Activated T-cell treated with anti-CD3 and anti-CD28 coated beads, Interleukin-2, amount 50 U/mL, for 72 hours (primary cell): ENCODE data around the gene OR9K2. TPM values are rescaled to one million over a fixed set of nuclear protein-coding genes. Genes with fewer than 3 reads are reported as not detected.
"Not testable (repeated sequence)": the region's sequence is repeated elsewhere in the genome, so short reads cannot be mapped to it uniquely, and the experiment has no call there.

Experiments used
- ATAC-seq, 2 donors: fragments of 150-1000 bp; cut with Tn5 transposase; replicated peaks in 1 of 2; 2 replicates each; pipeline ENCODE4 v1.10.0; 2021; ENCODE audit warnings: moderate library complexity in 2 of 2, mild to moderate bottlenecking in 1 of 2
- DNase-seq, 2 donors: peaks; one replicate each; pipeline ENCODE4 v3.0.0; 2021 to 2022; ENCODE audit warnings: mixed read lengths in 1 of 2
- H3K27ac Mint-ChIP-seq: one replicate; pipeline ENCODE4 v1.8.0; 2022; ENCODE audit warnings: mild to moderate bottlenecking, moderate library complexity, mixed read lengths
- H3K27me3 Mint-ChIP-seq: one replicate; pipeline ENCODE4 v1.8.0; 2022; ENCODE audit warnings: low read depth, mixed read lengths
- H3K36me3 Mint-ChIP-seq, 2 donors: one replicate each; pipeline ENCODE4 v1.8.0; 2022; ENCODE audit warnings: mixed read lengths in 2 of 2, mild to moderate bottlenecking in 1 of 2; ENCODE audit not compliant: insufficient read depth in 2 of 2
- H3K4me1 Mint-ChIP-seq: one replicate; pipeline ENCODE4 v1.8.0; 2022; ENCODE audit warnings: low read depth, mixed read lengths
- H3K4me3 Mint-ChIP-seq, 2 donors: one replicate each; pipeline ENCODE4 v1.8.0; 2022; ENCODE audit warnings: mild to moderate bottlenecking in 2 of 2, mixed read lengths in 2 of 2, moderate library complexity in 2 of 2
- H3K9me3 Mint-ChIP-seq, 2 donors: one replicate each; pipeline ENCODE4 v1.8.0; 2022; ENCODE audit warnings: mixed read lengths in 2 of 2
- total RNA-seq, 2 donors: library from RNA; stranded (reverse); gene quantifications; one replicate each; pipeline ENCODE4 v1.2.3, GENCODE V29; 2022

OR9K2 gene
- not detected for total RNA-seq

GRCh38 chr12:55126106-55126505 lies at the start of gene OR9K2:
OR9K2 (plus strand) TSS chr12:55126406; CDS start chr12:55129835, 3,429 bp downstream.
- no peaks in the 10 kb centered on the region for H3K4me1 Mint-ChIP-seq
- no peak within 1 kb of the TSS for H3K27ac Mint-ChIP-seq
- no peak for DNase-seq
- peaks cover 44% of the 10 kb centered on the region for H3K27me3 Mint-ChIP-seq
- H3K4me3 Mint-ChIP-seq, result no peak within 1 kb of the TSS
- H3K9me3 Mint-ChIP-seq, result peaks cover 0 to 4% of the 10 kb centered on the region in 2 donors
- no peak for ATAC-seq
- no peaks in the 10 kb centered on the region for H3K36me3 Mint-ChIP-seq

- DNase-seq, result no peak
- H3K9me3 Mint-ChIP-seq, result no peaks in the 10 kb centered on the region
- H3K4me3 Mint-ChIP-seq, result no peak overlapping the region
- no peaks in the 10 kb centered on the region for H3K4me1 Mint-ChIP-seq
- H3K27ac Mint-ChIP-seq, result no peak overlapping the region
- ATAC-seq, result no peak
- peaks cover 17% of the 10 kb centered on the region for H3K27me3 Mint-ChIP-seq
- no peaks in the 10 kb centered on the region for H3K36me3 Mint-ChIP-seq
Observed at GRCh38 chr12:55092579-55092978, 33.6 kb upstream of the OR9K2 start.

- H3K9me3 Mint-ChIP-seq, result no peaks in the 10 kb centered on the region
- ATAC-seq (no peak), DNase-seq (no peak)
- H3K27ac Mint-ChIP-seq, result no peak overlapping the region
- H3K27me3 Mint-ChIP-seq, result peaks cover 19% of the 10 kb centered on the region
- H3K4me1 Mint-ChIP-seq, result no peaks in the 10 kb centered on the region
- H3K4me3 Mint-ChIP-seq, result no peak overlapping the region
- H3K36me3 Mint-ChIP-seq, result no peaks in the 10 kb centered on the region
Observed at GRCh38 chr12:55112378-55112875, 13.8 kb upstream of the OR9K2 start.

GRCh38 chr12:55116152-55116551 lies 10.1 kb upstream of the OR9K2 start:
- Mint-ChIP-seq H3K36me3 (no peaks in the 10 kb centered on the region), H3K4me1 (no peaks in the 10 kb centered on the region), H3K27me3 (peaks cover 13% of the 10 kb centered on the region), H3K9me3 (no peaks in the 10 kb centered on the region), H3K27ac (no peak overlapping the region), H3K4me3 (no peak overlapping the region)
- ATAC-seq (no peak), DNase-seq (no peak)

GRCh38 chr12:55132816-55133215 lies 6.6 kb downstream of the OR9K2 start:
- no peak for ATAC-seq
- Mint-ChIP-seq H3K27ac (no peak overlapping the region), H3K27me3 (peaks cover 54% of the 10 kb centered on the region)

GRCh38 chr12:55142669-55143565 lies 16.7 kb downstream of the OR9K2 start:
- Mint-ChIP-seq H3K9me3 (no peaks in the 10 kb centered on the region), H3K4me1 (no peaks in the 10 kb centered on the region), H3K4me3 (no peak overlapping the region), H3K27ac (no peak overlapping the region), H3K27me3 (peaks cover 10% of the 10 kb centered on the region), H3K36me3 (no peaks in the 10 kb centered on the region)
- ATAC-seq (no peak), DNase-seq (peak; percentile 40 to 47)

More at GRCh38 chr12:55132816-55133215, 6.6 kb downstream of the OR9K2 start:
- DNase-seq, result no peak
- Mint-ChIP-seq H3K36me3 (no peaks in the 10 kb centered on the region), H3K9me3 (no peaks in the 10 kb centered on the region), H3K4me1 (no peaks in the 10 kb centered on the region), H3K4me3 (no peak overlapping the region)

- ATAC-seq, result no peak
- H3K4me1 Mint-ChIP-seq, result no peaks in the 10 kb centered on the region
- no peak overlapping the region for H3K27ac Mint-ChIP-seq
- H3K27me3 Mint-ChIP-seq, result peaks cover 10% of the 10 kb centered on the region
- no peak for DNase-seq
- no peak overlapping the region for H3K4me3 Mint-ChIP-seq
- H3K36me3 Mint-ChIP-seq, result no peaks in the 10 kb centered on the region
- H3K9me3 Mint-ChIP-seq, result no peaks in the 10 kb centered on the region
Observed at GRCh38 chr12:55143566-55143870, 17.3 kb downstream of the OR9K2 start.

- H3K27ac Mint-ChIP-seq, H3K27me3 Mint-ChIP-seq, H3K9me3 Mint-ChIP-seq, H3K36me3 Mint-ChIP-seq, DNase-seq, ATAC-seq, H3K4me1 Mint-ChIP-seq, H3K4me3 Mint-ChIP-seq: not testable (repeated sequence)
Observed at GRCh38 chr12:55167010-55167640, 40.9 kb downstream of the OR9K2 start.

GRCh38 chr12:55171445-55171844 lies 45.2 kb downstream of the OR9K2 start:
- Mint-ChIP-seq H3K27ac (no peak overlapping the region), H3K4me1 (no peaks in the 10 kb centered on the region), H3K27me3 (peaks cover 12% of the 10 kb centered on the region), H3K4me3 (no peak overlapping the region), H3K9me3 (peaks cover 4 to 6% of the 10 kb centered on the region in 2 donors), H3K36me3 (no peaks in the 10 kb centered on the region)
- no peak for DNase-seq
- no peak for ATAC-seq

- H3K4me3 Mint-ChIP-seq, H3K36me3 Mint-ChIP-seq, H3K4me1 Mint-ChIP-seq, DNase-seq, H3K9me3 Mint-ChIP-seq, ATAC-seq: not testable (repeated sequence)
- Mint-ChIP-seq H3K27me3 (peaks cover 16% of the 10 kb centered on the region), H3K27ac (peak overlapping the region; percentile 19)
Observed at GRCh38 chr12:55171846-55172245, 45.6 kb downstream of the OR9K2 start.

- Mint-ChIP-seq H3K27ac (no peak overlapping the region), H3K9me3 (peaks cover 4 to 6% of the 10 kb centered on the region in 2 donors), H3K36me3 (no peaks in the 10 kb centered on the region), H3K27me3 (peaks cover 22% of the 10 kb centered on the region), H3K4me3 (no peak overlapping the region), H3K4me1 (no peaks in the 10 kb centered on the region)
- DNase-seq (no peak), ATAC-seq (no peak)
Observed at GRCh38 chr12:55172686-55173085, 46.5 kb downstream of the OR9K2 start.

- Mint-ChIP-seq H3K9me3 (peaks cover 4 to 6% of the 10 kb centered on the region in 2 donors), H3K4me3 (no peak overlapping the region), H3K4me1 (no peaks in the 10 kb centered on the region), H3K27ac (no peak overlapping the region), H3K27me3 (peaks cover 30% of the 10 kb centered on the region), H3K36me3 (peaks cover 0 to 2% of the 10 kb centered on the region in 2 donors)
- DNase-seq (no peak), ATAC-seq (no peak)
Observed at GRCh38 chr12:55173456-55173855, 47.2 kb downstream of the OR9K2 start.
